H9 (cell line): ENCODE results near the gene PSMD1. TPM values are rescaled to one million over a fixed set of nuclear protein-coding genes. Genes with fewer than 3 reads are reported as not detected.

Source experiments
- DNase-seq: peaks from one replicate; pipeline ENCODE4 v3.0.0-alpha.2; 2017
- H2AFZ ChIP-seq: one replicate; pipeline ENCODE4 v1.6.1; 2013; ENCODE audit warnings: mild to moderate bottlenecking, low read length, control low read depth, moderate library complexity
- H2AK5ac ChIP-seq: 2 replicates; pipeline ENCODE4 v1.6.1; 2013; ENCODE audit warnings: low read length, control low read depth, mixed read lengths; ENCODE audit not compliant: insufficient read length
- H2BK120ac ChIP-seq: one replicate; pipeline ENCODE4 v1.6.1; 2013; ENCODE audit warnings: low read depth, mild to moderate bottlenecking, low read length, control low read depth, inconsistent platforms; ENCODE audit not compliant: poor library complexity, severe bottlenecking
- H2BK12ac ChIP-seq: 2 replicates; pipeline ENCODE4 v1.6.1; 2013; ENCODE audit warnings: low read length, control low read depth, mixed read lengths, low read depth; ENCODE audit not compliant: insufficient read length
- H2BK15ac ChIP-seq: 2 replicates; pipeline ENCODE4 v1.6.1; 2013; ENCODE audit warnings: low read depth, low read length, control low read depth
- H2BK20ac ChIP-seq: one replicate; pipeline ENCODE4 v1.6.1; 2013; ENCODE audit warnings: low read depth, mild to moderate bottlenecking, low read length, control low read depth, inconsistent platforms; ENCODE audit not compliant: poor library complexity, severe bottlenecking
- H2BK5ac ChIP-seq: 2 replicates; pipeline ENCODE4 v1.6.1; 2013; ENCODE audit warnings: low read length, control low read depth, mixed read lengths; ENCODE audit not compliant: insufficient read length
- H3K14ac ChIP-seq: 2 replicates; pipeline ENCODE4 v1.6.1; 2013; ENCODE audit warnings: low read length, control low read depth; ENCODE audit not compliant: insufficient read depth
- H3K18ac ChIP-seq: 2 replicates; pipeline ENCODE4 v1.6.1; 2013; ENCODE audit warnings: low read depth, mild to moderate bottlenecking, mixed read lengths, low read length, control low read depth; ENCODE audit not compliant: insufficient read length
- H3K23ac ChIP-seq: 2 replicates; pipeline ENCODE4 v1.6.1; 2013; ENCODE audit warnings: low read length, control low read depth, mixed read lengths, low read depth; ENCODE audit not compliant: insufficient read length
- H3K23me2 ChIP-seq: 2 replicates; pipeline ENCODE4 v1.6.1; 2013; ENCODE audit warnings: low read depth, mild to moderate bottlenecking, mixed read lengths, low read length, control low read depth; ENCODE audit not compliant: insufficient read length, poor library complexity, severe bottlenecking
- H3K27ac ChIP-seq: 2 replicates; pipeline ENCODE4 v1.5.1; 2013; ENCODE audit warnings: low read length, control low read depth, mixed read lengths, low read depth; ENCODE audit not compliant: insufficient read length
- H3K27me3 ChIP-seq: 2 replicates; pipeline ENCODE4 v1.6.1; 2013; ENCODE audit warnings: low read length, control low read depth, inconsistent platforms; ENCODE audit not compliant: insufficient read depth
- H3K4ac ChIP-seq: 2 replicates; pipeline ENCODE4 v1.6.1; 2013; ENCODE audit warnings: low read depth, mild to moderate bottlenecking, control low read depth, inconsistent platforms, low read length, moderate library complexity
- H3K4me1 ChIP-seq: 2 replicates; pipeline ENCODE4 v1.6.1; 2013; ENCODE audit warnings: low read length, control low read depth, inconsistent platforms; ENCODE audit not compliant: insufficient read depth
- H3K4me2 ChIP-seq: 2 replicates; pipeline ENCODE4 v1.6.1; 2013; ENCODE audit warnings: low read length, control low read depth, mixed read lengths; ENCODE audit not compliant: insufficient read length, insufficient read depth
- H3K56ac ChIP-seq: 2 replicates; pipeline ENCODE4 v1.6.1; 2013; ENCODE audit warnings: low read depth, mild to moderate bottlenecking, mixed read lengths, low read length, control low read depth; ENCODE audit not compliant: insufficient read length
- H3K79me1 ChIP-seq: 2 replicates; pipeline ENCODE4 v1.6.1; 2013; ENCODE audit warnings: low read depth, mild to moderate bottlenecking, moderate library complexity, low read length, control low read depth, inconsistent platforms; ENCODE audit not compliant: insufficient read depth, poor library complexity, severe bottlenecking
- H3K79me2 ChIP-seq: 2 replicates; pipeline ENCODE4 v1.6.1; 2013; ENCODE audit warnings: low read length, control low read depth, inconsistent platforms; ENCODE audit not compliant: insufficient read depth
- H3K9ac ChIP-seq: 2 replicates; pipeline ENCODE4 v1.6.1; 2013; ENCODE audit warnings: low read length, control low read depth, mixed read lengths; ENCODE audit not compliant: insufficient read length; ENCODE audit errors: extremely low read depth
- H3K9me3 ChIP-seq: one replicate; pipeline ENCODE4 v1.6.1; 2013; ENCODE audit warnings: low read depth, low read length, inconsistent platforms; ENCODE audit not compliant: control insufficient read depth
- H3T11ph ChIP-seq: one replicate; pipeline ENCODE4 v1.6.1; 2013; ENCODE audit warnings: mild to moderate bottlenecking, low read length, control low read depth, inconsistent platforms
- H4K20me1 ChIP-seq: one replicate; pipeline ENCODE4 v1.6.1; 2013; ENCODE audit not compliant: control insufficient read depth, insufficient read length, insufficient read depth
- H4K5ac ChIP-seq: 2 replicates; pipeline ENCODE4 v1.6.1; 2013; ENCODE audit warnings: low read depth, mild to moderate bottlenecking, mixed read lengths, low read length, control low read depth; ENCODE audit not compliant: insufficient read length
- H4K8ac ChIP-seq: replicated peaks from 2 replicates; pipeline ENCODE4 v1.6.1; 2013; ENCODE audit warnings: low read length, control low read depth, mixed read lengths, low read depth; ENCODE audit not compliant: insufficient read length
- H4K91ac ChIP-seq: 2 replicates; pipeline ENCODE4 v1.6.1; 2013; ENCODE audit warnings: low read depth, mild to moderate bottlenecking, moderate library complexity, mixed read lengths, low read length, control low read depth; ENCODE audit not compliant: insufficient read length
- H3K27ac Mint-ChIP-seq, 3 experiments: 2 replicates in 2 of 3; 3 replicates in 1 of 3; pipeline ENCODE4 v1.8.0; 2020 to 2021; ENCODE audit warnings: mixed read lengths in 3 of 3, mild to moderate bottlenecking in 1 of 3, moderate library complexity in 1 of 3
- H3K27me3 Mint-ChIP-seq: 2 replicates; pipeline ENCODE4 v1.8.0; 2021; ENCODE audit warnings: low read depth, mild to moderate bottlenecking, moderate library complexity, mixed read lengths
- H3K36me3 Mint-ChIP-seq, 3 experiments: 2 replicates in 2 of 3; 3 replicates in 1 of 3; pipeline ENCODE4 v1.8.0; 2020 to 2021; ENCODE audit warnings: low read depth in 3 of 3, mixed read lengths in 3 of 3; ENCODE audit not compliant: insufficient read depth in 1 of 3
- H3K4me1 Mint-ChIP-seq, 2 experiments: 2 replicates each; pipeline ENCODE4 v1.8.0; 2020; ENCODE audit warnings: mixed read lengths in 2 of 2
- H3K4me3 Mint-ChIP-seq, 2 experiments: 2 replicates in 1 of 2; 3 replicates in 1 of 2; pipeline ENCODE4 v1.8.0; 2020 to 2021; ENCODE audit warnings: mild to moderate bottlenecking in 2 of 2, mixed read lengths in 2 of 2, moderate library complexity in 1 of 2
- H3K9me3 Mint-ChIP-seq, 2 experiments: 2 replicates in 1 of 2; 3 replicates in 1 of 2; pipeline ENCODE4 v1.8.0; 2020; ENCODE audit warnings: mild to moderate bottlenecking in 2 of 2, mixed read lengths in 2 of 2, moderate library complexity in 1 of 2
- CTCF ChIP-seq: fragments of 200-600 bp; sonication (generic); conservative IDR thresholded peaks from 3 replicates; pipeline ENCODE4 v1.8.0; 2021; ENCODE audit warnings: antibody characterized with exemption, mild to moderate bottlenecking
- WGBS: extraction: QIAGEN DNeasy Blood & Tissue Kit; methylation state at CpG from one replicate; pipeline ENCODE4 v1.1.7; 2013; ENCODE audit warnings: missing lambda C conversion rate, low lambda C conversion rate, mixed read lengths; ENCODE audit not compliant: insufficient read length; ENCODE audit errors: extremely low coverage; 5-methylcytosine and 5-hydroxymethylcytosine counted together
- total RNA-seq: library from RNA; stranded (reverse); gene quantifications from 2 replicates; pipeline ENCODE4 v1.2.1, GENCODE V29; 2021

PSMD1 gene
- total RNA-seq, 1 experiment from 2014 or later: 166 TPM

- Histone ChIP-seq H3K23ac (no peak overlapping the region), H3K9ac (no peak overlapping the region), H2BK20ac (no peak overlapping the region), H4K8ac (no peak overlapping the region), H3K27ac (no peak overlapping the region), H3K79me1 (no peaks in the 10 kb centered on the region), H3K23me2 (no peaks in the 10 kb centered on the region), H2BK120ac (no peak overlapping the region), H2BK12ac (no peak overlapping the region), H3K79me2 (no peaks in the 10 kb centered on the region), H2AK5ac (no peak overlapping the region), H4K91ac (no peak overlapping the region), H3K4ac (no peak overlapping the region), H3K9me3 (no peaks in the 10 kb centered on the region), H3K27me3 (no peaks in the 10 kb centered on the region; the same call in 1 of the 2 replicates), H2AFZ (no peak overlapping the region), H3K4me1 (no peaks in the 10 kb centered on the region), H3T11ph (no peak overlapping the region), H3K18ac (no peak overlapping the region), H3K4me2 (no peak overlapping the region), H4K5ac (no peak overlapping the region), H3K14ac (no peak overlapping the region), H3K56ac (no peak overlapping the region), H2BK15ac (no peak overlapping the region), H2BK5ac (no peak overlapping the region), H4K20me1 (no peaks in the 10 kb centered on the region)
- TF ChIP-seq CTCF: no peak
- peaks cover 3 to 5% of the 10 kb centered on the region in 2 experiments; a peak in 2 of 4 replicates for H3K4me1 Mint-ChIP-seq
- no peak overlapping the region for H3K27ac Mint-ChIP-seq
- H3K27me3 Mint-ChIP-seq: peaks cover 40% of the 10 kb centered on the region
- DNase-seq: no peak
- H3K4me3 Mint-ChIP-seq: no peak overlapping the region
- WGBS: no CpG with 5 or more reads among the region's 8 CpGs
- H3K36me3 Mint-ChIP-seq: no peaks in the 10 kb centered on the region
- no peaks in the 10 kb centered on the region for H3K9me3 Mint-ChIP-seq
These were observed 9.3 kb upstream of the PSMD1 start for GRCh38 chr2:231047274-231047922.
